SJCRH30 (cell line): ENCODE measurements around the gene CNOT8. TPM values are rescaled to one million over a fixed set of nuclear protein-coding genes. Genes with fewer than 3 reads are reported as not detected.

Source experiments
- DNase-seq, 2 experiments: peaks; one replicate each; pipeline ENCODE4 v3.0.0-alpha.2; 2015 to 2020
- H3K27ac ChIP-seq: fragments of 250-450 bp; sonication (Bioruptor Pico); 2 replicates; pipeline ENCODE4 v1.5.1; 2020; ENCODE audit warnings: mild to moderate bottlenecking, moderate library complexity
- H3K27me3 ChIP-seq: fragments of 250-450 bp; sonication (Bioruptor Pico); 2 replicates; pipeline ENCODE4 v1.5.1; 2020; ENCODE audit warnings: mild to moderate bottlenecking, moderate library complexity
- H3K36me3 ChIP-seq: fragments of 250-450 bp; sonication (Bioruptor Pico); 2 replicates; pipeline ENCODE4 v1.5.1; 2020; ENCODE audit warnings: mild to moderate bottlenecking, moderate library complexity
- H3K4me1 ChIP-seq: fragments of 250-450 bp; sonication (Bioruptor Pico); 2 replicates; pipeline ENCODE4 v1.5.1; 2020; ENCODE audit warnings: mild to moderate bottlenecking, moderate library complexity
- H3K4me3 ChIP-seq: fragments of 250-450 bp; sonication (Bioruptor Pico); 2 replicates; pipeline ENCODE4 v1.5.1; 2020; ENCODE audit warnings: mild to moderate bottlenecking, moderate library complexity
- H3K9me3 ChIP-seq: fragments of 250-450 bp; sonication (Bioruptor Pico); replicated peaks from 2 replicates; pipeline ENCODE4 v1.5.1; 2020; ENCODE audit warnings: mild to moderate bottlenecking, moderate library complexity
- total RNA-seq: library from RNA; depleted of rRNA; stranded (reverse); fragments of >200 nt; shearing (Covaris generic); gene quantifications from 2 replicates; pipeline ENCODE4 v1.2.3, GENCODE V29; 2014

The CNOT8 gene
- total RNA-seq, 1 experiment from 2014 or later: 64.4 TPM

DNA sequence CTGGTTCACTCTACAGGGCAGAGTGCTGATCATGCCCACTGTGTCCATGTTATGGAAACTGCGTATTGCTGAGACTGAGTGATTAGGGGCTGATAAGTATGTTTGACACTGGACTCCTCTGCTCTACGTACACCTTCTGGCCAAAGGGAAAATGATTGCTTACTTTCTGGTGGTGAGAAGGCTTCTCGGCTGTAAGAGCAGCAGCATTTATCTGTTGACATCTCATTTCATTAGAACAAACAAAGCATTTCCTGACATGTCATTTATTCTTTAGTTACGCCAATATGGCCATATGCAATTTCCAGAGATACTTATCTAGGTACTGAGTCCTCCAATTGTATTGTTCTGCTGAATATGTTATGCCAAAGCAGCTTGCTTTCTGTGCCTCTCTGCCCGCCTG, 13.6 kb upstream of the CNOT8 start:
- Histone ChIP-seq H3K9me3 (no peaks in the 10 kb centered on the region), H3K4me3 (no peak overlapping the region), H3K4me1 (no peaks in the 10 kb centered on the region), H3K36me3 (no peaks in the 10 kb centered on the region), H3K27me3 (no peaks in the 10 kb centered on the region), H3K27ac (no peak overlapping the region)
- DNase-seq: no peak

DNA sequence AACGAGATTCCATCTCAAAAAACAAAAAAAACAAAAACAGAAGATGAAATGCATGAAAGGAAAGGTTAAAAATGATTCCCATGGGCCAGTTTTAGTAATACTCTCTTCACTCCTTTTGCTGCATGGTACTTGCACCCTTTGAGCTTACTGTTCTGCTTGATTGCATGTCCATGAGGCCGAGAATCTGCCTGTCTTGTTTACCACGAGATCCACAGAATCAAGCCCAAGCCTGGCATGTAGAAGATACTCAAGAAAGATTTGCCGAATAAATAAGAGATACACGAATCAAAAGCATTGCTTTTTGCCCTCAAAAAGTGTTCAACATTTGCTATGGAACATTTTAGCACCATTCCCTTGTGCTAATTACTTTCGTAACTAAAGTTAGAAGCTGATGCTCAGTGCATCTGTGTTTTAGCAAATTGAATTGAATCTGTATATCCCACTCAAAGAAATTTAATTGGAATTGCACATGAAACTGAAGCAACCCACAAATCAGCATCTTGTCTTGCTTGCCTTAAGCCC, 9.1 kb upstream of the CNOT8 start:
- no peaks in the 10 kb centered on the region for H3K9me3 ChIP-seq
- no peak overlapping the region for H3K4me3 ChIP-seq
- no peaks in the 10 kb centered on the region for H3K36me3 ChIP-seq
- H3K27me3 ChIP-seq: no peaks in the 10 kb centered on the region
- 0 out of 2 replicates have a peak, but pooled peaks cover 4% of the 10 kb centered on the region for H3K4me1 ChIP-seq
- H3K27ac ChIP-seq: no peak overlapping the region
- no peak for DNase-seq

DNA sequence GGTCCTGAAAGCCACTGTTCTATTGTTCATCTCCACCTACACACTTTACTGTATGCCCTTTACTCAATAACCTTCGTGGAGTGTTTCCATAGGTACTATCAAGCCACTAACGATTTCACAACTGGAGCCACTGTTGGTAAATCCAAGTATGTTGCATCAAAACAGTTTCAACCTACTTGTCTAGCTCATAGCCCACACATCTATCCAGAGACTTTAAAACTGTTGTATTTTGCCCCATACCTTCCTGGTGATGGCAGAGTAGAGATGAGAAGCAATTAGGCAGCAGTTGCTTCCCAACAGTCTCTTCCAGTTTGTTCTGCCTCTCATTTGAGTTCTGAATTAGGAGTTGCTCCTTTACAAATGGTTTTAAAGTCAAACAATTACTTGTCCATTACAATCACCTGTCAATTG, 8.6 kb upstream of the CNOT8 start:
- Histone ChIP-seq H3K36me3 (no peaks in the 10 kb centered on the region), H3K4me3 (peak overlapping the region; percentile 48), H3K4me1 (0 out of 2 replicates have a peak, but pooled peaks cover 4% of the 10 kb centered on the region), H3K27ac (no peak overlapping the region), H3K9me3 (no peaks in the 10 kb centered on the region), H3K27me3 (no peaks in the 10 kb centered on the region)
- no peak for DNase-seq

DNA sequence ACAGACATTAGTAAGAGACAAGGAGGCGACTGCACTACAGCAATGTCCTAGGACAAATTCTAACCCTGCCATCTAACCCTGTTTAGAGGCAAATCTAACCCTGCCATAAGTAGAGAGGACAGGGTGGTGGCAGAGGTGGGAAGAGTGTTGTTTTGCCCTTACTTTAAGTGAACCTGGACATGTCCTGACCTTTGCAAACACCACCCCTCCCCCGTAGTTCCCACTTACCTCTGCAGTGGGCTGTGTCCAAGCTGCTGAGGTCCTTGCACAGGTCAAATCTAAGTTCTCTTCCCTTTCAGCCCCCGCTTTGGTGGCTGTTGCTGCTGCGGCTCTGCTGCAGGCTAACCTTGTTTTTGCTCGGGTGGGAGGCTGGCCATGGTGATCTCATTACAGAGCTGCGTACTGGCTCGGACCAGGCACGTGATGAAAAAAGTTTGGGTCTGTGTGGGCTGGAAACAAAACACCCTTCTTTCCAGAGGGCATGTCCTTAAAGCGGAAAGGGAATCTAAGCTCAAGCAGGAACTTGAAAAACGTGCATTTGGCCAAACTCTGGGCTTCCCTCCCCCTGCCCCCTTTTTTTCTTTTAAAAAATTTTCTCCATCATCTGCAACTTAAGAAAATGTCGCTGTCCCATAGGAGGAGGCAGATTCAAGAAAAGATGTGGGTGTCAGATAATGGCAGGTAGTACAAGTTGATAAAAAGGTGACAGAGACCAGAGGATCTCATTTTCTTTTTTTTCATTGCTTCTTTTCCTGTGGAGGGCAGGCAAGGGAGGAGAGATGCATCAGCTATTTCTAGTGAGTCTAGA, 8.0 kb upstream of the CNOT8 start, which contains the start of gene FAXDC2:
TSS of gene FAXDC2 (minus strand) at position 349 of the 808 bp plus-strand sequence. CDS start 12,425 bp downstream, outside the sequence.
- peak within 1 kb of the TSS; percentile 27; the same call in 1 of the 2 replicates for H3K27ac ChIP-seq

DNA sequence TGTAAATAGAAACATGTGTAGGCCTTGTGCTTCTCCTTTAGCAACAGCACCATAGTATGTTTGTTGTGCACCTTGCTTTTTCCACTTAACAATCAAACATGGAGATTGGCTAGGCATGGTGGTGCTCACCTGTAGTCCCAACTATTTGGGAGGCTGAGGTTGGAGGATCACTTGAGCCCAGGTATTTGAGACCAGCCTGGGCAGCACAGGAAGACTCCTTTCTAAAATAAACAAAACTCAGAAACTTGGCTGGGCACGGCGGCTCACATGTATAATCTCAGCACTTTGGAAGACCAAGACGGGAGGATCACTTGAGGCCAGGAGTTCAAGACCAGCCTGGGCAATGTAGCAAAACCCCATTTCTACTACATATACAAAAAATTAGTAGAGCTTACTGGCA, 7.1 kb upstream of the CNOT8 start:
- H3K27ac ChIP-seq: no peak overlapping the region; the same call in 1 of the 2 replicates
- no peaks in the 10 kb centered on the region for H3K36me3 ChIP-seq
- H3K4me1 ChIP-seq: 0 out of 2 replicates have a peak, but pooled peaks cover 4% of the 10 kb centered on the region
- no peak overlapping the region; the same call in 1 of the 2 replicates for H3K4me3 ChIP-seq
- H3K9me3 ChIP-seq: no peaks in the 10 kb centered on the region
- no peak for DNase-seq
- no peaks in the 10 kb centered on the region for H3K27me3 ChIP-seq

More for the DNA sequence above, 8.0 kb upstream of the CNOT8 start, which contains the start of gene FAXDC2:
- Histone ChIP-seq H3K36me3 (no peaks in the 10 kb centered on the region), H3K9me3 (no peaks in the 10 kb centered on the region), H3K27me3 (no peaks in the 10 kb centered on the region), H3K4me1 (0 out of 2 replicates have a peak, but pooled peaks cover 4% of the 10 kb centered on the region), H3K4me3 (peak within 1 kb of the TSS; percentile 48)
- peak; percentile 76 to 87 for DNase-seq

DNA sequence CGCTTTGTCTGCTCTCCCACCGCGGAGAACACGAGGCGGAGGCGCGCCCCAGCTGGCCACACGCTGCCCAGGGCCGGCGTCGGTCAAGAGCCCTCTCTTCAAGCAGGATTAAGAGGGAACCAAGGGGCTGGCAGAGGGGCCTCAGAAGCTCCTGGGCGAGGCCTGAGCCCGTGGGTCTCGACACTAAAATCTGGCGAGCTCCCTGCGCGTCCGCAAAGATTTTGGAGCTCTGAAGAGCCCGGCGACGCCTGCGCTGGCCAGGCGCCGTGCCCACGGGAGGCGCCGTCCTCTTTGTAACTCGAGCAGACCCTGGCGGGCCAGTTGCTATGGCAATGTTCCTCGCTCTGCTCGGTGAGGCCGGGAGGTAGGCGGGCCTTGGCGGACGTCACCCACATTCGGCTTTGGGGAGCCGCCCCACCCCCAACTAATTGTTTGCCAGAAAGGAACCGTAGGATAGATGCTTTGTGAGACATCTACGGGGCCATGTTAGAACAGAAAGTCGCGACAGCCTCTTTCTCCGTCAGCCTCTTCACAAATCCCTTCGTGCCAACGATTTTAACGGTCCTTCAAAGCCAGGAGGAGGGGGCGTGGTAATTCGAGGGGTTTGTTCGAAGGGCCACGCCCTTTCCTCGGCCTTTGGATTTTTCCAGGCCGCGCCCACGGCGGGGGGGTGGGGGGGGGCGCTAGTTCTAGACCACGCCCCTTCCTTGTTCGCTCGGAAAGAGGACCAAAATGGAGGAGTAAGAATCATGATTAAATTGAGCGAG, 714 bp upstream of the CNOT8 start:
- 0 out of 2 replicates have a peak, but pooled peaks cover 2% of the 10 kb centered on the region for H3K4me1 ChIP-seq
- H3K27ac ChIP-seq: peak overlapping the region; percentile 92
- peak; percentile 97 to 98 for DNase-seq
- H3K4me3 ChIP-seq: peak overlapping the region; percentile 73
- no peaks in the 10 kb centered on the region for H3K36me3 ChIP-seq
- H3K27me3 ChIP-seq: no peaks in the 10 kb centered on the region
- no peaks in the 10 kb centered on the region for H3K9me3 ChIP-seq

DNA sequence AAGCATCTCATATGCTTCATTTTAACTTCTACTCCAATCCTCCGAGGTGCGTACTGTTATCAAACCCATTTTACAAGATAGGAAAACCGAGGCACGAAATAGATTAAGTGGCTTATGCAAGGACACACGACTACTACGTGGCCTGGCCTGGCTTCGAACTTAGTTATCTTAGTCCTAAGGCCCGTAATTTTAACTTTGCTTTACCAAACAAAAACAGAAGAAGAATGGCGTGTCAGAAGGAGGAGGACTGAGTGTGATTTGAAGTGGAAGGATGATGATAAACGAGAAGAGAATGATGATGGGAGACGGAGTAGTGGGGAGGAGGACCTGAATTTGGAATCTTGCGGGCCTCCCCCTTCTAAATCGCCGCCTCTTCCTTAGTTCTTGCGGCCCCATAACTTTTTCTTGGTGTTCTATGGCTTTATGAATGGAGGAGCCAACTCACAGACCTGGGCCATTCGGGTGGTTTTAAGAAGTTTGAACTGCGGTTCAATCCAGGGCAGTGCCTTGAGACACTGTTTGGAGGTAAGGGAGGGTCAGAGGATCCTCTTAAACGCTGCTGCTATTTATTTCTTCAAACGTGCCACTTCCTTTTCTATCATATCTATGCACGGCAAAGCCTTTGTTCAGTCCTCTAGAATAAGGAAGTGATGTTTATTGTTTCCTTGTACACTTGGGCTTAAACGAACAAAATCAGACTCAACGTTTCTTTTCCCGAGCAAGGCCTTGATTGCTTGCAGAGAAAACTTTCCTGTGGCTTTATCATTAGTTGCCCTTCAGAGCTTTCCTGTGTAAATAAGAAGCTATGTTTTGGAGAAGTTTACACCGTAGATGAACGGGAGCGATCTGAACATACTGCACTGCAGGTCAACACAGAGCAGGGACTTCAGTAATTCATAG, 795 bp downstream of the CNOT8 start:
- Histone ChIP-seq H3K9me3 (no peaks in the 10 kb centered on the region), H3K27ac (peak overlapping the region; percentile 92), H3K36me3 (0 out of 2 replicates have a peak, but pooled peaks cover 6% of the 10 kb centered on the region), H3K4me1 (0 out of 2 replicates have a peak, but pooled peaks cover 2% of the 10 kb centered on the region), H3K27me3 (no peaks in the 10 kb centered on the region), H3K4me3 (peak overlapping the region; percentile 73)
- peak in 1 of 2 experiments; percentile 23 for DNase-seq

DNA sequence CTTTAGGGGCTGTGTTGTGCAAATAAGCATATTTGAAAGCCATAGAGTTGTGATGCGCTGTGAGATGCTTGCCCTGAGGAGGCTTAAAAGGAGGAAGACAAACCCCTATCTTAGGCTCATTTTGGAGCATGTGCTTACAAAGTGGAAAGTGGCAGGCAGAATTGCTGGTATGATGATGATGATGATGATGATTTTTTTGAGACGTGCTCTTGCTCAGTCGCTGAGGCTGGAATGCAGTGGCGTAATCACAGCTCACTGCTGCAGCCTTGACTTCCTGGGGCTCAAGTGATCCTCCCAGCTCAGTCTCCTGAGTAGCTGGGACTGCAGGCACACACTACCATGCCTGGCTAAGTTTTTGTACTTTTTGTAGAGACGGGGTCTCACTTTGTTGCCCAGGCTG, 1.7 kb downstream of the CNOT8 start:
- Histone ChIP-seq H3K27ac (no peak overlapping the region), H3K4me3 (no peak overlapping the region; the same call in 1 of the 2 replicates), H3K27me3 (no peaks in the 10 kb centered on the region), H3K9me3 (no peaks in the 10 kb centered on the region), H3K4me1 (0 out of 2 replicates have a peak, but pooled peaks cover 2% of the 10 kb centered on the region), H3K36me3 (peaks cover 13% of the 10 kb centered on the region)
- no peak for DNase-seq

DNA sequence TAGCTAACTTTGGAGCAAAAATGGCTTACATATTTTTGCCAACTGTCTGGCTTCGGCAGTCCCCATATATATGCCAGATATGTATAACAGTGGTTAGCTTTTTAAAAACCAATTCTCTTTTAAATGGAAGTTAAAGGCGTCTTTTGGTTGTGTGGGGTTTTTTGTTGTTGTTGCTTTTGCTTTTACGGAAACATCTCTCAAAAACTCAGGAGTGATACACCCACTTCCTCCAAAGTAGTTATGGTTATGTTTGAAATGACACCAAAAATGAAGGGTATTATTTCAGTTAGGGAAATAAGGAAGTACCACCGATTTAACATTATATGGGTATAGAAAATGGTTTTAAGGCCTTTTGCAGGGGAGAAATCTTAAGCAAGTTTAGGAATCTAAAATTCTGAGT, 2.3 kb downstream of the CNOT8 start:
- Histone ChIP-seq H3K4me3 (no peak overlapping the region), H3K36me3 (peaks cover 20% of the 10 kb centered on the region), H3K27me3 (no peaks in the 10 kb centered on the region), H3K9me3 (no peaks in the 10 kb centered on the region), H3K4me1 (0 out of 2 replicates have a peak, but pooled peaks cover 2% of the 10 kb centered on the region), H3K27ac (no peak overlapping the region)
- no peak for DNase-seq

DNA sequence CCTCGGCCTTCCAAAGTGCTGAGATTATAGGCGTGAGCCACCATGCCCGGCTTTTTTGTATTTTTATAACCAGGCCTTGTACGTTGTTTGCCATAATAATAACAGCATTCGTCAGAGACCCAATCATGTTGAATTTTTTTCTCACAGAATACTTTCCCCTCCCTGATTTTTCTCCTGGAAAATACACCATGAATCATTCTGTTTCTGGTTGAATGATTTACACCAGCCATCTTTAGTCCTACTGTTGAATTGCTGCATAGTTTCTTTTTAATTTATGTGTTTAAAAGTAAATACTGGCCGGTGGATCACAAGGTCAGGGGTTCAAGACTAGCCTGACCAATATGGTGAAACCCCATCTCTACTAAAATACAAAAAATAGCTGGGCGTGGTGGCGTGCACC, 3.5 kb downstream of the CNOT8 start:
- no peak overlapping the region for H3K4me3 ChIP-seq
- DNase-seq: no peak
- peaks cover 24% of the 10 kb centered on the region for H3K36me3 ChIP-seq
- no peaks in the 10 kb centered on the region for H3K27me3 ChIP-seq
- no peak overlapping the region for H3K27ac ChIP-seq
- 0 out of 2 replicates have a peak, but pooled peaks cover 2% of the 10 kb centered on the region for H3K4me1 ChIP-seq
- no peaks in the 10 kb centered on the region for H3K9me3 ChIP-seq

DNA sequence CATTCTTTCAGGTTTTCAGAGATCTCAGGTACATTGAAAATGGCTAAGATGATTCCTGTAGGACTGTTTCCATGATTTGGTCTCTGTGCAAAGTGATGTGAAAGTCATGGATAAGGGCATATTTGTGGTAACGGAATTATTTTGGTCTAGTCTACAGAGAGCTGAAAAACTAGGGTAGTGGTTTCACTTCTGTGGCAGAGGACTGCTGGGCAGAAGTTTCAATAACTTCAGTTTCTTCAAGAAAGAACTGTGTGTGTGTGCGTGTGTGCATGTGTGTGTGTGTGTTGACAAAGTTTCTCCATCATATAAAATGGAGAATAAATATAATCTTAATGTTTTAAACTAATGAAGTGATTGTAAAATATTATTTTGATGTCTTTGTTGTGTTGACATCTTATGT, 4.3 kb downstream of the CNOT8 start:
- Histone ChIP-seq H3K27ac (no peak overlapping the region), H3K4me3 (no peak overlapping the region), H3K4me1 (0 out of 2 replicates have a peak, but pooled peaks cover 2% of the 10 kb centered on the region), H3K36me3 (peaks cover 26% of the 10 kb centered on the region), H3K27me3 (no peaks in the 10 kb centered on the region), H3K9me3 (no peaks in the 10 kb centered on the region)
- DNase-seq: no peak

DNA sequence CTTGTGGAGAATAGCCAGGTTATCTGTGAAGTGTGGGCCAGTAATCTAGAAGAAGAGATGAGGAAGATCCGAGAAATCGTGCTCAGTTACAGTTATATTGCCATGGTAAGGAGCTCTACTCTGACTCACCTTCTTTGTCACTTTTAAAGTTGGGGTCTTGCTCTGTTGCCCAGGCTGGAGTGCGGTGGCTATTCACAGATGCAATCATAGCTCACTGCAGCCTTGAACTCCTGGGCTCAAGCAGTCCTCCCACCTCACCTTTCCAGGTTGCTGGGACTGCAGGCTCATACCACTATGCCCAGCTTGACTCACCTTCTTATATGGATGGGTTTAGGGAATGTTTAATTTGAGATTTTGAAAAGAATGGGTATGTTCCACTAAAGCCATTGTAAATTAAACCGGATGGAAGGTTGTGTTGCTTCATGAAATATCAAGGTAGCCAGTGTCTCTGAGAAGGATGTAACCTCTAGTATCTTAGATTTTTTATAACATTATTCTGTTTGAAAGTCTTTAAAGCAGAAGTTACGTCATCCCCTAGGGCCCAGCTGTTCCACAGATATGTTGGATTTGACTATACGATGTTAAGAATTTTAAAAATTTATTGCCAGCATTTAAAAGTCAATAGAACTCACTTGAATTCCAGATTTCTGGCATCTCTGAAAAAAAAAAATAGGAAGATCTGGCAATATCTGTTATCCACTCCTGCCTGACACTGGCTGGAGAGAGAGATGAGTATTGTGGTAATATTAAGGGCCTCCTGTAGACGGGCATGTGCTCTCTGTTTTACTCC, 5.1 kb downstream of the CNOT8 start:
- Histone ChIP-seq H3K27me3 (no peaks in the 10 kb centered on the region), H3K4me1 (peaks cover 2% of the 10 kb centered on the region; the same call in 1 of the 2 replicates), H3K9me3 (no peaks in the 10 kb centered on the region), H3K36me3 (peaks cover 28% of the 10 kb centered on the region), H3K27ac (no peak overlapping the region), H3K4me3 (no peak overlapping the region)
- no peak for DNase-seq

DNA sequence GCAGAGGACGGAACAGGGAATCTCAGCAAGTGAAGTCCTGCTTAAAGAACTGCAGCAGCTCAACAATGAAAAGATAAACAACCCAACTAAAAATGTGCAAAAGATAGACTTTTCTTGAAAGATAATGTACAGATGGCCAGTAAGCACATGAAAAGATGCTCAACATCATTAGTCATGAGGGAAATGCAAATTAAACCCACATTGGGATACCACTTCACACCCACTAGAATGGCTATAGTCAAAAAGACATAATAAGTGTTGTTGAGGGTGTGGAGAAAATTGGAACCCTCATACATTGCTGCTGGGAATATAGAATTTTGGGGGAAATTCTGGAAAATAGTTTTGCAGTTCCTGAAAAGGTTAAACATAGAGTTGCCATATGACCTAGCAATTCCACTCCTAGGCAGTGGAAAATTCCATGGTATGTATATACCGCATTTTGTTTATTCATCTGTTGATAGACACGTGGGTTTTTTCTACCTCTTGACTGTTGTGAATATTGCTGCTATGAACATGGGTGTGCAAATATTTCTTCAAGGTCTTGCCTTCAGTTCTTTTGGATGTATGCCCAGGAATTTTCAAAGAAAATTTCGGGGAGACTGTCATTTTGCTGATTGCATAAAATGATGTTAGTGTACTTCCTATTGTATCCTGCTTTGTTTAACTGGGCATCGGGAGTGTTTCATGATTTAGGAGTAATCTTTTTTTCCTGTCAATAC, 7.2 kb downstream of the CNOT8 start:
- Histone ChIP-seq H3K36me3 (peaks cover 31% of the 10 kb centered on the region), H3K4me3 (no peak overlapping the region), H3K27ac (no peak overlapping the region), H3K4me1 (no peaks in the 10 kb centered on the region; the same call in 1 of the 2 replicates), H3K27me3 (no peaks in the 10 kb centered on the region), H3K9me3 (no peaks in the 10 kb centered on the region)
- DNase-seq: no peak
